Suprapubic skin (tissue), 4 donors: ENCODE data around the gene NANOGP8.

Experiments used
- EP300 ChIP-seq: sonication (generic); formaldehyde crosslinking; IDR thresholded peaks from one replicate; pipeline ENCODE4 v1.6.1; 2017; ENCODE audit warnings: antibody characterized with exemption
- POLR2AphosphoS5 ChIP-seq, 3 donors: sonication (generic); formaldehyde crosslinking; IDR thresholded peaks; one replicate each; pipeline ENCODE4 v1.6.1; 2017; ENCODE audit warnings: antibody characterized with exemption in 3 of 3
- TF ChIP-seq, protein P1 (sequence below), 2 donors: fragments of 200-600 bp in 1 of 2; fragments of 450-650 bp in 1 of 2; sonication (generic) in 1 of 2; IDR thresholded peaks; one replicate each; pipeline ENCODE4 v1.5.1; 2016 to 2019; ENCODE audit warnings: antibody characterized with exemption in 2 of 2, mild to moderate bottlenecking in 1 of 2, moderate library complexity in 1 of 2

GRCh38 chr15:35064576-35065190 is 20.4 kb downstream of the NANOGP8 start:
- TF ChIP-seq EP300 (no peak), POLR2AphosphoS5 (IDR thresholded peaks at IDR 0.05) (no peak)
- TF ChIP-seq, protein P1, sequence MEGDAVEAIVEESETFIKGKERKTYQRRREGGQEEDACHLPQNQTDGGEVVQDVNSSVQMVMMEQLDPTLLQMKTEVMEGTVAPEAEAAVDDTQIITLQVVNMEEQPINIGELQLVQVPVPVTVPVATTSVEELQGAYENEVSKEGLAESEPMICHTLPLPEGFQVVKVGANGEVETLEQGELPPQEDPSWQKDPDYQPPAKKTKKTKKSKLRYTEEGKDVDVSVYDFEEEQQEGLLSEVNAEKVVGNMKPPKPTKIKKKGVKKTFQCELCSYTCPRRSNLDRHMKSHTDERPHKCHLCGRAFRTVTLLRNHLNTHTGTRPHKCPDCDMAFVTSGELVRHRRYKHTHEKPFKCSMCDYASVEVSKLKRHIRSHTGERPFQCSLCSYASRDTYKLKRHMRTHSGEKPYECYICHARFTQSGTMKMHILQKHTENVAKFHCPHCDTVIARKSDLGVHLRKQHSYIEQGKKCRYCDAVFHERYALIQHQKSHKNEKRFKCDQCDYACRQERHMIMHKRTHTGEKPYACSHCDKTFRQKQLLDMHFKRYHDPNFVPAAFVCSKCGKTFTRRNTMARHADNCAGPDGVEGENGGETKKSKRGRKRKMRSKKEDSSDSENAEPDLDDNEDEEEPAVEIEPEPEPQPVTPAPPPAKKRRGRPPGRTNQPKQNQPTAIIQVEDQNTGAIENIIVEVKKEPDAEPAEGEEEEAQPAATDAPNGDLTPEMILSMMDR (IDR thresholded peaks at IDR 0.05) = no peak
